ENCODE data around the gene ALDH16A1.

The ALDH16A1 gene

GRCh38 chr19:49453013-49453756, at the start of gene ALDH16A1:
TSS of gene ALDH16A1 (plus strand) at chr19:49453225. CDS start at chr19:49453332, 107 bp downstream.
- peak; percentile 100 for DNase-seq (ENCODE audit: low spot score)

- peak; percentile 64 for DNase-seq (ENCODE audit: low spot score)
Measured at GRCh38 chr19:49403404-49404187, 49.4 kb upstream of the ALDH16A1 start.

GRCh38 chr19:49407079-49407478, 45.9 kb upstream of the ALDH16A1 start:
- DNase-seq (ENCODE audit: low spot score) = no peak

GRCh38 chr19:49407482-49408015, 45.5 kb upstream of the ALDH16A1 start:
- no peak for DNase-seq (ENCODE audit: low spot score)

- no peak for DNase-seq (ENCODE audit: low spot score)
Measured at GRCh38 chr19:49408816-49409440, 44.1 kb upstream of the ALDH16A1 start.

- no peak for DNase-seq (ENCODE audit: low spot score)
Measured at GRCh38 chr19:49409441-49410029, 43.5 kb upstream of the ALDH16A1 start.

GRCh38 chr19:49411681-49412326, 41.2 kb upstream of the ALDH16A1 start:
- no peak for DNase-seq (ENCODE audit: low spot score)

- no peak for DNase-seq (ENCODE audit: low spot score)
Measured at GRCh38 chr19:49413348-49413747, 39.7 kb upstream of the ALDH16A1 start.

GRCh38 chr19:49414256-49414655, 38.8 kb upstream of the ALDH16A1 start:
- DNase-seq (ENCODE audit: low spot score) = no peak

- DNase-seq (ENCODE audit: low spot score) = no peak
Measured at GRCh38 chr19:49415102-49415809, 37.8 kb upstream of the ALDH16A1 start.

GRCh38 chr19:49415810-49416200, 37.2 kb upstream of the ALDH16A1 start:
- DNase-seq (ENCODE audit: low spot score) = no peak

GRCh38 chr19:49417088-49417487, 35.9 kb upstream of the ALDH16A1 start:
- no peak for DNase-seq (ENCODE audit: low spot score)

- DNase-seq (ENCODE audit: low spot score) = no peak
Measured at GRCh38 chr19:49418511-49418910, 34.5 kb upstream of the ALDH16A1 start.

GRCh38 chr19:49419173-49419572, 33.9 kb upstream of the ALDH16A1 start:
- DNase-seq (ENCODE audit: low spot score) = no peak

GRCh38 chr19:49420227-49420626, 32.8 kb upstream of the ALDH16A1 start:
- no peak for DNase-seq (ENCODE audit: low spot score)

GRCh38 chr19:49421039-49421877, 31.8 kb upstream of the ALDH16A1 start:
- peak; percentile 95 for DNase-seq (ENCODE audit: low spot score)

- DNase-seq (ENCODE audit: low spot score) = no peak
Measured at GRCh38 chr19:49421878-49422202, 31.2 kb upstream of the ALDH16A1 start.

GRCh38 chr19:49422407-49423070, 30.5 kb upstream of the ALDH16A1 start:
- DNase-seq (ENCODE audit: low spot score) = peak; percentile 90

GRCh38 chr19:49423071-49423984, 29.7 kb upstream of the ALDH16A1 start, which contains the start of gene PTH2:
TSS of gene PTH2 (minus strand) at chr19:49423441. CDS start at chr19:49423339, 102 bp downstream.
- DNase-seq (ENCODE audit: low spot score) = no peak
